CD4-positive, alpha-beta T cell (primary cell): ENCODE data around the gene EMC6. TPM values are rescaled to one million over a fixed set of nuclear protein-coding genes. Genes with fewer than 3 reads are reported as not detected.

Source experiments
- ATAC-seq: fragments of 200-7000 bp; cut with Tn5 transposase; one replicate; pipeline ENCODE4 v1.10.0; 2022; ENCODE audit warnings: mild to moderate bottlenecking; ENCODE audit not compliant: poor library complexity
- CTCF ChIA-PET: fragments of 350-600 bp; sonication (Branson Sonifier 250); formaldehyde crosslinking; loops from one replicate; lab custom pipeline; 2021; ENCODE audit warnings: antibody characterized with exemption, inconsistent platforms; lab: Charles Lee
- POLR2A ChIA-PET: fragments of 350-600 bp; sonication (Branson Sonifier 250); formaldehyde crosslinking; loops from one replicate; lab custom pipeline; 2021; ENCODE audit warnings: antibody characterized with exemption, inconsistent platforms; lab: Charles Lee
- DNase-seq, 14 experiments: peaks; one replicate each; pipeline ENCODE4 v3.0.0-alpha.2; 2013 to 2020; ENCODE audit warnings: mixed read lengths in 2 of 14
- H3K27ac ChIP-seq, 2 donors: one replicate each; pipeline versions ENCODE4 v1.5.1 to v1.7.0; 2013; ENCODE audit warnings: low read length in 2 of 2, low read depth in 1 of 2, mild to moderate bottlenecking in 1 of 2
- H3K27me3 ChIP-seq, 2 experiments: 1 replicate in 1 of 2; 2 replicates in 1 of 2; pipeline versions ENCODE4 v1.6.1 to v1.7.0; 2013; ENCODE audit warnings: low read length in 2 of 2, control low read depth in 1 of 2, mild to moderate bottlenecking in 1 of 2, moderate library complexity in 1 of 2; ENCODE audit not compliant: insufficient read depth in 2 of 2, control insufficient read depth in 1 of 2
- H3K36me3 ChIP-seq: one replicate; pipeline ENCODE4 v1.6.1; 2013; ENCODE audit warnings: low read length, control low read depth; ENCODE audit not compliant: insufficient read depth
- H3K4me1 ChIP-seq: one replicate; pipeline ENCODE4 v1.6.1; 2013; ENCODE audit warnings: low read length, control low read depth; ENCODE audit not compliant: insufficient read depth
- H3K4me3 ChIP-seq: one replicate; pipeline ENCODE4 v1.5.1; 2013; ENCODE audit warnings: mild to moderate bottlenecking, low read length, moderate library complexity
- H3K9me3 ChIP-seq, 2 experiments: 1 replicate in 1 of 2; 2 replicates in 1 of 2; pipeline versions ENCODE4 v1.6.1 to v1.7.0; 2013; ENCODE audit warnings: low read length in 2 of 2, mild to moderate bottlenecking in 2 of 2, control low read depth in 1 of 2, moderate library complexity in 1 of 2; ENCODE audit not compliant: control insufficient read depth in 1 of 2, insufficient read depth in 1 of 2
- H3K27ac Mint-ChIP-seq: one replicate; pipeline ENCODE4 v1.8.0; 2020; ENCODE audit warnings: mixed read lengths
- H3K27me3 Mint-ChIP-seq: one replicate; pipeline ENCODE4 v1.8.0; 2021; ENCODE audit warnings: mixed read lengths
- H3K36me3 Mint-ChIP-seq: one replicate; pipeline ENCODE4 v1.8.0; 2021; ENCODE audit warnings: low read depth, mixed read lengths
- H3K4me1 Mint-ChIP-seq: one replicate; pipeline ENCODE4 v1.8.0; 2021; ENCODE audit warnings: low read depth, mixed read lengths
- H3K4me3 Mint-ChIP-seq: one replicate; pipeline ENCODE4 v1.8.0; 2020; ENCODE audit warnings: mild to moderate bottlenecking, mixed read lengths
- H3K9me3 Mint-ChIP-seq: one replicate; pipeline ENCODE4 v1.8.0; 2020; ENCODE audit warnings: mixed read lengths
- intact Hi-C, 2 experiments: fragments of 100-400 bp; cut with DNase I in 1 of 2; cut with micrococcal nuclease in 1 of 2; formaldehyde crosslinking; loops; one replicate each; pipeline versions ENCODE4 v1.15.1 to v1.9.0; 2023 to 2025; cut with DNase I, micrococcal nuclease
- total RNA-seq, 174 experiments: library from RNA in 2 of 174; stranded (reverse) in 2 of 174; gene quantifications; one replicate each; pipeline ENCODE4 v1.2.3 and lab custom pipeline; 2021 to 2026
- TF ChIP-seq, protein P1 (sequence below): fragments of 200-600 bp; IDR thresholded peaks from one replicate; pipeline ENCODE4 v1.8.0; 2022; ENCODE audit warnings: antibody characterized with exemption, mild to moderate bottlenecking

Gene EMC6
- total RNA-seq, 2 experiments from 2014 or later, result 28.8 to 29.6 TPM

DNA sequence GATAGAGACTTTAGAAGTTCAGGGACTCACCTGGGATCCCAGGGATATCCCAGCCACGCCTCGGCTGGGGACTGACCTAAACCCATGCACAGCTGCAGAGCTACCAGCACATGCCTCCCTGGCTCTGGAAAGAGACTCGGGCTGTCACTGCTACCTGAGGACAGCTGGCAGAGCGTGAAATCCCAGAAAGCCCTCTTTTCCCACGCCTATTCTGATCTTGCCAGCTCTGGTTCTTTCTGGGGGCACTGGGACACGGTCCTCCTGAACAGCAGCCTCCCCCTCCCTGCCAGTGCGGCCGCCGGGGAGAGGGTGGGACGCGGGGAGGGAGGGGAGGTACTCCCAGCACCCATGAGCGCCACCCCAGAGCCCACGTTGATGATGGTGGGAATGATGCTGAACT is 16.6 kb downstream of the EMC6 start:
- POLR2A ChIA-PET, result no interaction called here
- TF ChIP-seq, protein P1, sequence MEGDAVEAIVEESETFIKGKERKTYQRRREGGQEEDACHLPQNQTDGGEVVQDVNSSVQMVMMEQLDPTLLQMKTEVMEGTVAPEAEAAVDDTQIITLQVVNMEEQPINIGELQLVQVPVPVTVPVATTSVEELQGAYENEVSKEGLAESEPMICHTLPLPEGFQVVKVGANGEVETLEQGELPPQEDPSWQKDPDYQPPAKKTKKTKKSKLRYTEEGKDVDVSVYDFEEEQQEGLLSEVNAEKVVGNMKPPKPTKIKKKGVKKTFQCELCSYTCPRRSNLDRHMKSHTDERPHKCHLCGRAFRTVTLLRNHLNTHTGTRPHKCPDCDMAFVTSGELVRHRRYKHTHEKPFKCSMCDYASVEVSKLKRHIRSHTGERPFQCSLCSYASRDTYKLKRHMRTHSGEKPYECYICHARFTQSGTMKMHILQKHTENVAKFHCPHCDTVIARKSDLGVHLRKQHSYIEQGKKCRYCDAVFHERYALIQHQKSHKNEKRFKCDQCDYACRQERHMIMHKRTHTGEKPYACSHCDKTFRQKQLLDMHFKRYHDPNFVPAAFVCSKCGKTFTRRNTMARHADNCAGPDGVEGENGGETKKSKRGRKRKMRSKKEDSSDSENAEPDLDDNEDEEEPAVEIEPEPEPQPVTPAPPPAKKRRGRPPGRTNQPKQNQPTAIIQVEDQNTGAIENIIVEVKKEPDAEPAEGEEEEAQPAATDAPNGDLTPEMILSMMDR, result no peak
- intact Hi-C loops, result no loop called here
- Histone ChIP-seq H3K4me3 (no peak overlapping the region), H3K27me3 (no peaks in the 10 kb centered on the region), H3K36me3 (peaks cover 13% of the 10 kb centered on the region), H3K27ac (no peak overlapping the region), H3K9me3 (no peaks in the 10 kb centered on the region), H3K4me1 (peaks cover 12% of the 10 kb centered on the region)
- CTCF ChIA-PET, result no interaction called here
- Mint-ChIP-seq H3K4me3 (no peak overlapping the region), H3K36me3 (peaks cover 14% of the 10 kb centered on the region), H3K27me3 (no peaks in the 10 kb centered on the region), H3K4me1 (peaks cover 7% of the 10 kb centered on the region), H3K27ac (no peak overlapping the region), H3K9me3 (no peaks in the 10 kb centered on the region)
- ATAC-seq (no peak), DNase-seq (no peak)

DNA sequence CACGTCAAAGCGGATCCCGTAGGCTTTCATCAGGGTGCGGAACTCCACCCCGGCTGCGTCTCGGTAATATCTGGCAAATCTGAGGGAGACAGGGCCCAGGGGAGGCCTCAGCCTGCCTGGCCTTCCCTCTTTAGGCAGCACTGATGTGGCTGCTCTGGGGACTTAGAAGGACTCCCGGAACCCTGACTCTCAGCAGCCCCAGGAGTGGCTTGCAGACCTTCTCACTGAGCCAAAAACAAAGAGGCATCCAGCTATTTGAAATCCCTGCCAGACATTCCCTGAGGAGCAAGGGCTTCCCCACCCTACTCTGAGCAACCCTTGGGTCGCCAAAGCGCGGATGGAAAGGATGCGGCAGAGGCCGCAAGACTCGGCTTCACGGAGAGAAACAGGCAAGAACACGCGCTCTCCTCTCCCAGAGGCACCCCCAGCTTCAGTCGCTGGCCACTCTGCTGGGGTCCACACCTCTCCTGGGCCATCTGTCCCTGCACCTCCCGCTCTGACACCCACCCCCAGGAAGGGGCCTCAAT is 19.5 kb downstream of the EMC6 start:
- Histone ChIP-seq H3K4me1 (peaks cover 3% of the 10 kb centered on the region), H3K27ac (no peak overlapping the region), H3K4me3 (no peak overlapping the region), H3K9me3 (no peaks in the 10 kb centered on the region), H3K27me3 (no peaks in the 10 kb centered on the region), H3K36me3 (peaks cover 16% of the 10 kb centered on the region)
- H3K27me3 Mint-ChIP-seq, result no peaks in the 10 kb centered on the region
- ChIA-PET CTCF (no interaction called here), POLR2A (interaction anchor here (0.7 kb wide), 1 partner anchor 34 kb away, joined by 3 read pairs; no protein-coding TSS in a partner anchor)
- no peak for ATAC-seq
- no peaks in the 10 kb centered on the region for H3K9me3 Mint-ChIP-seq
- no peak for DNase-seq
- intact Hi-C loops, result no loop called here
- H3K4me1 Mint-ChIP-seq, result peaks cover 5% of the 10 kb centered on the region
- TF ChIP-seq, protein P1, result no peak
- H3K27ac Mint-ChIP-seq, result no peak overlapping the region
- no peak overlapping the region for H3K4me3 Mint-ChIP-seq
- peaks cover 19% of the 10 kb centered on the region for H3K36me3 Mint-ChIP-seq

DNA sequence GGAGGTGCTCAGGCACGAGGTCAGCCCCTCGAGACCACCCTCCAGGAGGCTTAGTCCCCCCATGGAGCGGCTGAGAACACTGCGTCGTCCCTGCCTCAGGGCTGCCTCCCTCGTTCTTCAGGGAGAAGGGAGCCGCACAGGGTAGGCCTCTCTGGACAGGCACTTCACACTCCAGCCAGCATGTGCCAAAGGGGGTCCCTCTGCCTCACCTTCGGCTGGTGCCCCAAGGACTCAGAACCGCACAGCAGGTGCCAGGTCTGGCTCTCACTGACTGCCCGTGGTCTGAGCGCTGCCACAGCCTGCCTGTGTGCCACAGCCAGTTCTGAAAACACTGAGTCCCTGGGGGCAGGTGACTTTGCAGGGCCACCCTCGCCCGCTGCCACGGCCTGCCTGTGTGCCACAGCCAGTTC is 20.2 kb downstream of the EMC6 start:
- H3K36me3 Mint-ChIP-seq, result peaks cover 16% of the 10 kb centered on the region
- peaks cover 16% of the 10 kb centered on the region for H3K36me3 ChIP-seq
- no peaks in the 10 kb centered on the region for H3K9me3 Mint-ChIP-seq
- intact Hi-C loops, result no loop called here
- ChIA-PET POLR2A (interaction anchor here (0.7 kb wide), 1 partner anchor 34 kb away, joined by 3 read pairs; no protein-coding TSS in a partner anchor), CTCF (no interaction called here)
- H3K9me3 ChIP-seq, result no peaks in the 10 kb centered on the region
- no peak overlapping the region for H3K27ac Mint-ChIP-seq
- H3K4me3 Mint-ChIP-seq, result no peak overlapping the region
- no peaks in the 10 kb centered on the region for H3K27me3 ChIP-seq
- TF ChIP-seq, protein P1, result no peak
- no peak overlapping the region for H3K4me3 ChIP-seq
- peaks cover 8% of the 10 kb centered on the region for H3K4me1 Mint-ChIP-seq
- no peaks in the 10 kb centered on the region for H3K27me3 Mint-ChIP-seq
- peaks cover 7% of the 10 kb centered on the region for H3K4me1 ChIP-seq
- H3K27ac ChIP-seq, result no peak overlapping the region
- no peak for DNase-seq
- no peak for ATAC-seq
